GM10847 (cell line): ENCODE results near the gene FOXD4L5.
"Not testable (repeated sequence)": the region's sequence is repeated elsewhere in the genome, so short reads cannot be mapped to it uniquely, and the experiment has no call there.

Experiments used
- POLR2A ChIP-seq: IDR thresholded peaks from 2 replicates; pipeline ENCODE4 v1.6.1; 2011; ENCODE audit not compliant: insufficient read length; ENCODE audit errors: extremely low read depth

Gene FOXD4L5

DNA sequence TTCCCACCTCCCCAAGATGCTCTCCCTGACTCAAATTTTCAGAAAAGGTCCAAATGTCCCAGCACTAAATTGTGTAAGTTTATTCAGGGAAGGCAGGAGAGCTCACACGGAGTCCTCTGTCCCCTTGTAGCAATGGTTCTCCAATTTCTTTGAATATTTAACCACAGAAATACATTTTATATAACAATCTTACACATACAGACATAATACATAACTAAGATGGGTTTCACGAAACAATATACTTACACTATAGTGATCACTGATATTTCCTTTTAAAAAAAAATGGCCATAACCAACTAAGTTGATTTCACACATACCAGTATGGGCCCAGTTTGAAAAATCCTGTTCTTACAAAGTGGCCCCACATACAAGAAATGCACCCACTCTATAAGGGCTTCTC, at the start of gene FOXD4L5:
FOXD4L5 (minus strand) TSS at position 101 of the 400 bp plus-strand sequence. CDS start 832 bp downstream, outside the sequence.
- not testable (repeated sequence) for TF ChIP-seq POLR2A
